Muscle of leg (tissue), 9 donors: ENCODE data around the gene NXF1. TPM values are rescaled to one million over a fixed set of nuclear protein-coding genes. Genes with fewer than 3 reads are reported as not detected.

ENCODE experiments used
- polyA plus RNA-seq, 8 donors: library from polyadenylated mRNA; unstranded; fragments of 120-200 nt; gene quantifications; one replicate each; pipeline versions ENCODE4 v1.2.1 to v1.2.3, GENCODE V29; 2013; ENCODE audit warnings: inconsistent platforms in 1 of 8, low replicate concordance in 1 of 8; ENCODE audit not compliant: insufficient read length in 8 of 8, insufficient read depth in 1 of 8
- total RNA-seq: library from RNA; stranded (reverse); fragments of 120-200 nt; gene quantifications from one replicate; pipeline ENCODE4 v1.2.4, GENCODE V29; 2013

Gene NXF1
- total and polyA plus RNA-seq, 9 donors: 24.3 to 73.1 (median 66.6) TPM

Other genes starting within 250 kb of the NXF1 start
- gene EEF1G, start 231.5 kb downstream of the NXF1 start, total RNA-seq: 3,686 TPM
- gene EEF1G, start 231.5 kb downstream of the NXF1 start, polyA plus RNA-seq: 1,000 to 10,000 TPM; 2,985 to 3,560 (median 3,353) TPM
- 7.8 TPM for gene TUT1, start 213.9 kb downstream of the NXF1 start, total RNA-seq
- gene TUT1, start 213.9 kb downstream of the NXF1 start, polyA plus RNA-seq: 10 to 100 TPM; 13.9 to 16.9 (median 14.7) TPM
- 43.3 TPM for gene MTA2, start 203.6 kb downstream of the NXF1 start, total RNA-seq
- gene MTA2, start 203.6 kb downstream of the NXF1 start, polyA plus RNA-seq: 10 to 100 TPM; 43.8 to 63.7 (median 48.2) TPM
- gene EML3, start 192.7 kb downstream of the NXF1 start, total RNA-seq: 10.7 TPM
- 10 to 100 TPM; 16.8 to 27.7 (median 20.3) TPM for gene EML3, start 192.7 kb downstream of the NXF1 start, polyA plus RNA-seq
- 3.3 TPM for gene ROM1, start 192.2 kb downstream of the NXF1 start, total RNA-seq
- 1 to 10 TPM; 1.5 to 4.0 (median 2.5) TPM for gene ROM1, start 192.2 kb downstream of the NXF1 start, polyA plus RNA-seq
- 18.7 TPM for gene B3GAT3, start 183.5 kb downstream of the NXF1 start, total RNA-seq
- gene B3GAT3, start 183.5 kb downstream of the NXF1 start, polyA plus RNA-seq: 10 to 100 TPM; 19.9 to 27.2 (median 22.9) TPM
- gene GANAB, start 158.8 kb downstream of the NXF1 start, total RNA-seq: 92.8 TPM
- gene GANAB, start 158.8 kb downstream of the NXF1 start, polyA plus RNA-seq: 100 to 1,000 TPM; 131 to 226 (median 179) TPM
- gene INTS5, start 152.1 kb downstream of the NXF1 start, total RNA-seq: 7.1 TPM
- gene INTS5, start 152.1 kb downstream of the NXF1 start, polyA plus RNA-seq: 10 to 100 TPM in 7 of 8 donors, 1 to 10 TPM in 1; 9.4 to 13.8 (median 12.8) TPM
- 33.4 TPM for gene C11orf98, start 140.2 kb downstream of the NXF1 start, total RNA-seq
- gene C11orf98, start 140.2 kb downstream of the NXF1 start, polyA plus RNA-seq: 10 to 100 TPM; 34.9 to 40.9 (median 37.8) TPM
- 7.6 TPM for gene CSKMT, start 140.1 kb downstream of the NXF1 start, total RNA-seq
- gene CSKMT, start 140.1 kb downstream of the NXF1 start, polyA plus RNA-seq: 1 to 10 TPM; 2.6 to 5.0 (median 3.8) TPM
- gene UQCC3, start 133.8 kb downstream of the NXF1 start, total RNA-seq: 8.9 TPM
- 1 to 10 TPM; 6.5 to 8.1 (median 7.9) TPM for gene UQCC3, start 133.8 kb downstream of the NXF1 start, polyA plus RNA-seq
- 2.8 TPM for gene LBHD1, start 133.2 kb downstream of the NXF1 start, total RNA-seq
- 1 to 10 TPM; 4.7 to 8.2 (median 6.2) TPM for gene LBHD1, start 133.2 kb downstream of the NXF1 start, polyA plus RNA-seq
- 81.6 TPM for gene UBXN1, start 126.4 kb downstream of the NXF1 start, total RNA-seq
- 100 to 1,000 TPM; 155 to 170 (median 162) TPM for gene UBXN1, start 126.4 kb downstream of the NXF1 start, polyA plus RNA-seq
- gene LRRN4CL, start 115.9 kb downstream of the NXF1 start, total RNA-seq: 31.6 TPM
- 10 to 100 TPM; 13.7 to 21.2 (median 16.3) TPM for gene LRRN4CL, start 115.9 kb downstream of the NXF1 start, polyA plus RNA-seq
- 26.5 TPM for gene BSCL2, start 98.0 kb downstream of the NXF1 start, total RNA-seq
- 10 to 100 TPM; 18.7 to 26.1 (median 21.5) TPM for gene BSCL2, start 98.0 kb downstream of the NXF1 start, polyA plus RNA-seq
- not detected for gene GNG3, start 97.8 kb downstream of the NXF1 start, total RNA-seq
- 1 to 10 TPM in 1 of 8 donors, under 1 TPM in 7; 0.28 to 1.5 (median 0.48) TPM for gene GNG3, start 97.8 kb downstream of the NXF1 start, polyA plus RNA-seq
- gene HNRNPUL2, start 78.0 kb downstream of the NXF1 start, total RNA-seq: 8.6 TPM
- 10 to 100 TPM; 41.0 to 67.5 (median 49.4) TPM for gene HNRNPUL2, start 78.0 kb downstream of the NXF1 start, polyA plus RNA-seq
- gene TTC9C, start 77.0 kb downstream of the NXF1 start, total RNA-seq: 29.5 TPM
- 10 to 100 TPM; 27.1 to 35.4 (median 29.3) TPM for gene TTC9C, start 77.0 kb downstream of the NXF1 start, polyA plus RNA-seq
- 8.0 TPM for gene ZBTB3, start 51.3 kb downstream of the NXF1 start, total RNA-seq
- 1 to 10 TPM; 3.4 to 5.6 (median 4.1) TPM for gene ZBTB3, start 51.3 kb downstream of the NXF1 start, polyA plus RNA-seq
- gene POLR2G, start 43.9 kb downstream of the NXF1 start, total RNA-seq: 115 TPM
- gene POLR2G, start 43.9 kb downstream of the NXF1 start, polyA plus RNA-seq: 100 to 1,000 TPM in 2 of 8 donors, 10 to 100 TPM in 6; 83.0 to 115 (median 91.1) TPM
- gene TAF6L, start 34.0 kb downstream of the NXF1 start, total RNA-seq: 17.6 TPM
- gene TAF6L, start 34.0 kb downstream of the NXF1 start, polyA plus RNA-seq: 10 to 100 TPM; 12.7 to 21.5 (median 17.0) TPM
- gene TMEM179B, start 18.0 kb downstream of the NXF1 start, total RNA-seq: 22.1 TPM
- 10 to 100 TPM; 24.4 to 33.8 (median 29.8) TPM for gene TMEM179B, start 18.0 kb downstream of the NXF1 start, polyA plus RNA-seq
- 17.2 TPM for gene TMEM223, start 13.4 kb downstream of the NXF1 start, total RNA-seq
- 10 to 100 TPM; 15.3 to 19.0 (median 16.3) TPM for gene TMEM223, start 13.4 kb downstream of the NXF1 start, polyA plus RNA-seq
- gene STX5, start 26.6 kb upstream of the NXF1 start, total RNA-seq: 26.8 TPM
- gene STX5, start 26.6 kb upstream of the NXF1 start, polyA plus RNA-seq: 10 to 100 TPM; 29.7 to 43.2 (median 36.0) TPM
- not detected for gene TEX54, start 27.4 kb upstream of the NXF1 start, total RNA-seq
- gene TEX54, start 27.4 kb upstream of the NXF1 start, polyA plus RNA-seq: not detected
- 41.8 TPM for gene WDR74, start 34.1 kb upstream of the NXF1 start, total RNA-seq
- 10 to 100 TPM; 28.3 to 40.9 (median 34.1) TPM for gene WDR74, start 34.1 kb upstream of the NXF1 start, polyA plus RNA-seq
- 41.8 TPM for gene SLC3A2, start 75.5 kb upstream of the NXF1 start, total RNA-seq
- 10 to 100 TPM; 38.1 to 55.4 (median 43.0) TPM for gene SLC3A2, start 75.5 kb upstream of the NXF1 start, polyA plus RNA-seq
- 0.04 TPM for gene CHRM1, start 115.9 kb upstream of the NXF1 start, total RNA-seq
- gene CHRM1, start 115.9 kb upstream of the NXF1 start, polyA plus RNA-seq: under 1 TPM in 5 of 8 donors, not detected in 3; 0.05 to 0.87 (median 0.23) TPM
- gene SLC22A6, start 179.5 kb upstream of the NXF1 start, total RNA-seq: not detected
- under 1 TPM in 2 of 8 donors, not detected in 6; 0.05 to 0.20 TPM for gene SLC22A6, start 179.5 kb upstream of the NXF1 start, polyA plus RNA-seq
- gene SLC22A8, start 210.4 kb upstream of the NXF1 start, total RNA-seq: not detected
- not detected for gene SLC22A8, start 210.4 kb upstream of the NXF1 start, polyA plus RNA-seq